ENCODE results near the gene TMEM120B. TPM values are rescaled to one million over a fixed set of nuclear protein-coding genes. Genes with fewer than 3 reads are reported as not detected.
"Not testable (repeated sequence)": the region's sequence is repeated elsewhere in the genome, so short reads cannot be mapped to it uniquely, and the experiment has no call there.

TMEM120B gene
- total and polyA plus RNA-seq, 5 experiments from 2014 or later, result 2.1 to 14.4 (median 2.5) TPM

DNA sequence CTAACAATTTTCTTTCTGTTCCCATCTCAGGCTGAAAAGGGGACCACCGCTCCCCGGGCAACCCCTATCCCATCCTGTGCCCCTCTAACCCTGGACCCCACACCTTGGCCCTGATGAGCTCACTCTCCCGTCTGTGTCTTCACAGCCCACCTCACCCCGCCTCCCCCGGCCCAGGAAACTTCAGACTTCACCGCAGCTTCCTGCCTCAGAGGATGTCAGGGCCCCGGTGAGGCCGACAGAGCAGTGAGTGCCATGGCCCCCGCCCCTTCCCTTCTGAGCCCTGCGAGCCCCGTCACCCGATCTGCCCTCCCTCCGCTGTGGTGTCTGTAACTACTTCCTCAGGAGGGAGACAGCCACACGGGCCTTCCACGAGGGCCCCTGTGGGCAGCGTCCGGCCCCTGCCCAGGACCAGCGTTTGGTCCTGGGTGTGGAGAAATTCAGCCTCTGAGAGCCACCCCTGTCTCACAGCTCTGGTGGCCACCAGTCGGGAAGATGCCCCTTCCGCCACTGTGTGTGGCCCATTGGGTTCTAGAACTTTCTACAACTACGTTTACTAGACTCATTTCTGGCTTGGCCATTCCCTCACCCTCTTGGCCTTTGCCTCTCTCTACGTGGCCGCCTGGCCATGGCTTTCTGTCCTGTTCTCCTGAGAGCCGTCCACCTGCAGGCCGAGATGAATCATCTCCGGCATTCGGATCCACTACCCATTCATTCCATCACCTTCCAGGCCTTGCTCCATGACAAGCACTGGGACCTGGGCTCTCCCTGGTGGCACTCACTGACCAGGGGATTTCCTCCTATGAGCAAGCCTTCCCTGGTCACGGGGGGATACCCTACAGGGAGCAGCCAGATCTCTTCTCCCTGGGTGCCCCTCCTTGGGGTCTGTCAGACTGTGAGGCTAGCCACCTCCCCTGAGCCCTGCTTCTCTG lies 77.5 kb downstream of the TMEM120B start:
- POLR2A ChIA-PET, result interaction anchor here (0.6 to 37.3 kb wide), 12 partner anchors 1 to 211 kb away, joined by 3 to 2517 read pairs (median 5); partner anchors contain the start of genes PSMD9, RHOF, SETD1B and TMEM120B
- peaks cover 43 to 81% (median 75%) of the 10 kb centered on the region in 4 donors for H3K4me1 Mint-ChIP-seq
- peak overlapping the region; percentile 97 to 100 (median 99) for H3K27ac Mint-ChIP-seq
- ATAC-seq (peak; percentile 60 to 67), DNase-seq (peak; percentile 82 to 97 (median 94))
- peaks cover 0 to 32% (median 4%) of the 10 kb centered on the region in 3 donors for H3K36me3 Mint-ChIP-seq
- peak overlapping the region; percentile 86 to 98 (median 92) for H3K4me3 Mint-ChIP-seq
- no peaks in the 10 kb centered on the region for H3K9me3 Mint-ChIP-seq
- no peaks in the 10 kb centered on the region for H3K27me3 Mint-ChIP-seq

DNA sequence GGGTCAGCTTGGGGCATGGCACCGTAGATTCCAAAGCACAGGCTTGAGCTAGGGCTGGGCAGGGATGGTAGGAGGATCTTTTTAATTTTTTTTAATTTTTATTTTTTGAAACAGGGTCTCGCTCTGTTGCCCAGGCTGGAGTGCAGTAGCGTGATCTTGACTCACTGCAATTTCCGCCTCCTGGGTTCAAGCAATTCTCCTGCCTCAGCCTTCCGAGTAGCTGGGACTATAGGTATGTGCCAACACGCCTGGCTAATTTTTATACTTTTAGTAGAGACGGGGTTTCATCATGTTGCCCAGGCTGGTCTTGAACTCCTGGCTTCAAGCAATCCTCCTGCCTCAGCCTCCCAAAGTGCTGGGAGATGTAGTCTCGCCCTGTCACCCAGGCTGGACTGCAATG lies 78.2 kb downstream of the TMEM120B start:
- H3K27me3 Mint-ChIP-seq, H3K9me3 Mint-ChIP-seq, DNase-seq, ATAC-seq: not testable (repeated sequence)
- Mint-ChIP-seq H3K4me3 (peak overlapping the region; percentile 86 to 98 (median 94)), H3K4me1 (peaks cover 46 to 86% (median 78%) of the 10 kb centered on the region in 4 donors), H3K27ac (peak overlapping the region; percentile 97 to 100 (median 99)), H3K36me3 (peaks cover 0 to 31% (median 4%) of the 10 kb centered on the region in 3 donors)
- POLR2A ChIA-PET, result interaction anchor here (1.2 to 37.3 kb wide), 4 partner anchors 2 to 212 kb away, joined by 3 to 2517 read pairs (median 1264); partner anchors contain the start of genes RHOF and SETD1B

DNA sequence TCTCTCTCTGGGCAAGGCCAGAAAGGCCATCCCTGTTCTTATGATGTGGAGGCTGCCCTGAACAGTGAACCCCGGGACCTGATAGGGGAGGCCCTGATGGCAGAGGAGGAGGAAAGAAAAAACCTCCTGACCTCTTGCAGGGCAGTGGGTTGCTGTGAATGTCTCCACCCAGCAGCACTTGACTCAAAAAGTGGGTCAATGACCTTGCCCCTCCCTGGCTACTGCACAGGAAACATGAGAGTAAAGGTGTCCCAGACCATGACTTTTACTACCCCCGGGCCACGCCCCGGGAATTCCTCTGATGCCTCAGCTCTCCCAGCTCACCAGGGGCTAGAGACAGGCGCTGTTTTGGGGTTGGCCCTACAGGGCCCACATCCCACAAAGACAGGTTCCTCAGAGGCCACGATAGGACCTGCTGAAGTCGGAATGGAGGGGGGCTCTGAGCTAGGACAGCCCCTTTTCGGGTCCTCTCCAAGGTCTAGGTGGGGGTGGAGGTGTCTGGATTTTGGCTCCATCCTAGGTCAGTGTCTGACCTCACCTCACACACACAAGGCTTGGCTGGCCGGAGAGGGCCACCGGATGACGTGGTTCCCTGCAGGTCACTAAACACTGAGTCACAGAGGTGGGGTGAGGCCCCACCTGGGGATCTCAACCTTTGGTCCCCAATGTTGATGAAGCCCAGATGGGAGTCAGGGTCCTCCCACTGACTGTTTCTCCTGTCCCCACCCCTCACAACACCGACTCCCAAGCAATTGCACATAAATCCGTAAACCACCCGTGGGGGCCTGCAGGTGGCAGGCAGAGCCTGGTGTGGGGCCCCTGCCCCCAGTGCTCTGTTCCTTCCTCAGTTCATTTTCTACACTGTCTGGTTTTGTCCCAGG lies 79.4 kb downstream of the TMEM120B start:
- H3K27ac Mint-ChIP-seq, result peak overlapping the region; percentile 97 to 100 (median 99)
- peak overlapping the region; percentile 86 to 98 (median 94) for H3K4me3 Mint-ChIP-seq
- no peaks in the 10 kb centered on the region for H3K9me3 Mint-ChIP-seq
- POLR2A ChIA-PET, result interaction anchor here (0.6 to 37.3 kb wide), 12 partner anchors 3 to 212 kb away, joined by 3 to 2517 read pairs (median 4); partner anchors contain the start of genes CFAP251, RHOF, SETD1B and TMEM120B
- no peak for ATAC-seq
- DNase-seq, result peak in 1 of 10 donors; percentile 38
- H3K36me3 Mint-ChIP-seq, result peaks cover 0 to 29% (median 4%) of the 10 kb centered on the region in 3 donors
- H3K4me1 Mint-ChIP-seq, result peaks cover 40 to 82% (median 73%) of the 10 kb centered on the region in 4 donors
- H3K27me3 Mint-ChIP-seq, result no peaks in the 10 kb centered on the region

DNA sequence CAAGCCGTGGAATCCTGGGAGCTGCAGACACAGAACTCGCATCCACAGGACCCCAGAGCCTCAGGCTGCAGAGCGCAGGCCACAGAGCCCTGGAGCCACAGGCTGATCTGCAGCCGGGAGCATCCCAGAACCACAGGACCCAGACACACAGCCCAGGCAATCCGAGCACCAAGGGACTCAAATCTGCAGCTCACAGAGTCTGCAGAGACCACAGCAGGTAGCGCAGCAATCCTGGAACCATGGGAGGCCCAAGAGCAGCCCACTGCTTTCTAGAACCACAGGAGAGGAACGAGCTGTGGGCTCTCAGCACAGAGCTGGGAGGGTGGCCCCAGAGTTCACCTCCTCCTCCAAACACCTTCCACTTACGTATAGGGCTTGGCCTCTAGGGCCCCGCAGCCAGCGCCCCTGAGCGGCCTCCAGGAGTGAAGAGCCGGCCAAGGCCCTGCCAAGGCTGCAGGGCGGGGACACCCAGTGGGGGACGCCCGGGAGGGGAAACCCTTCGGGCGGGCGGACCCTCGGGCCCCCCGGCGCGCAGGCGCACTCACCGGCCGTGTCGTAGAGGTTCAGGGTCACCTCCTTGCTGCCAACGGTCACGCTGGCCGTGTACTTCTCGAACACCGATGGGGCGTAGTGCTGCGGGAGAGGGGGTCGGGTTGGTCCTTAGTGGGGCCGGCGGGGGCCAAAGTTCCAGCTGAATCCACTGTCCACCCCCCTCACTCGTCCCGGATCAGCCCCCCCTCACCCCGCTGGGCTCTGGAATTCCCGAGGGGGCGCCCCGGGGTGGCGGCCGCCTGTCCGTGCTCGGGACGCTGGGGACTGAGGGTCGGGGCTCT lies 80.3 kb downstream of the TMEM120B start:
- no peaks in the 10 kb centered on the region for H3K9me3 Mint-ChIP-seq
- H3K36me3 Mint-ChIP-seq, result peaks cover 0 to 31% (median 4%) of the 10 kb centered on the region in 3 donors
- peak overlapping the region; percentile 97 to 100 (median 99) for H3K27ac Mint-ChIP-seq
- DNase-seq (peak; percentile 52 to 82 (median 62)), ATAC-seq (peak; percentile 10 to 17)
- H3K27me3 Mint-ChIP-seq, result no peaks in the 10 kb centered on the region
- POLR2A ChIA-PET, result interaction anchor here (0.6 to 37.3 kb wide), 20 partner anchors 4 to 1326 kb away, joined by 3 to 2517 read pairs (median 6); partner anchors contain the start of genes CFAP251, ORAI1, PSMD9 and RHOF
- H3K4me1 Mint-ChIP-seq, result peaks cover 42 to 80% (median 73%) of the 10 kb centered on the region in 4 donors
- H3K4me3 Mint-ChIP-seq, result peak overlapping the region; percentile 86 to 98 (median 94)

DNA sequence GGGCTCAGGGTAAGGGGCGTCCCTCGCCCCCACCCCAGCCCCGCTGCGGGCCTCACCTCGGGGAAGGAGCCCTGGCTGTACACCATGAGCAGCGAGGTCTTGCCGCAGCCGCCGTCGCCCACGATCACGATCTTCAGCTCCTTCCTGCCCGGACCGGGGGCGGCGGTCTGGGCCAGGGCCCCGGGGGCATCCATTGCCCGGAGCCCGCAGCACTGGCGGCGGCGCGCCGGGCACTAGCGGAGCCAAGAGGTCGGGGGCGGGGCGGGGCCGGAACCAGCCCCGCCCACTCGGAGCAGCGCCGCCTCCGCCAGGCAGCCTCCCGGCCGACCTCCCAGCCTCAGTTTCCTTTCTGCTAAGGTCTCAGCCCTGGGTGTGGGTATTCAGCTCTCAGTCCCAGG lies 80.9 kb downstream of the TMEM120B start, which contains the start of gene RHOF:
TSS of gene RHOF (minus strand) at position 249 of the 398 bp plus-strand sequence. CDS start at position 194, 55 bp downstream.
- Mint-ChIP-seq H3K9me3 (no peaks in the 10 kb centered on the region), H3K4me1 (peaks cover 43 to 80% (median 73%) of the 10 kb centered on the region in 4 donors), H3K36me3 (peaks cover 0 to 36% (median 4%) of the 10 kb centered on the region in 3 donors), H3K27me3 (no peaks in the 10 kb centered on the region), H3K27ac (peak within 1 kb of the TSS; percentile 97 to 100 (median 99)), H3K4me3 (peak within 1 kb of the TSS; percentile 86 to 98 (median 94))
- DNase-seq, result peak in 2 of 10 donors; percentile 59 to 67
- peak; percentile 2 to 4 for ATAC-seq
- POLR2A ChIA-PET, result interaction anchor here (0.7 to 37.3 kb wide), 16 partner anchors 5 to 1325 kb away, joined by 3 to 2517 read pairs (median 7); partner anchors contain the start of genes ORAI1, PSMD9, RHOF and SETD1B

DNA sequence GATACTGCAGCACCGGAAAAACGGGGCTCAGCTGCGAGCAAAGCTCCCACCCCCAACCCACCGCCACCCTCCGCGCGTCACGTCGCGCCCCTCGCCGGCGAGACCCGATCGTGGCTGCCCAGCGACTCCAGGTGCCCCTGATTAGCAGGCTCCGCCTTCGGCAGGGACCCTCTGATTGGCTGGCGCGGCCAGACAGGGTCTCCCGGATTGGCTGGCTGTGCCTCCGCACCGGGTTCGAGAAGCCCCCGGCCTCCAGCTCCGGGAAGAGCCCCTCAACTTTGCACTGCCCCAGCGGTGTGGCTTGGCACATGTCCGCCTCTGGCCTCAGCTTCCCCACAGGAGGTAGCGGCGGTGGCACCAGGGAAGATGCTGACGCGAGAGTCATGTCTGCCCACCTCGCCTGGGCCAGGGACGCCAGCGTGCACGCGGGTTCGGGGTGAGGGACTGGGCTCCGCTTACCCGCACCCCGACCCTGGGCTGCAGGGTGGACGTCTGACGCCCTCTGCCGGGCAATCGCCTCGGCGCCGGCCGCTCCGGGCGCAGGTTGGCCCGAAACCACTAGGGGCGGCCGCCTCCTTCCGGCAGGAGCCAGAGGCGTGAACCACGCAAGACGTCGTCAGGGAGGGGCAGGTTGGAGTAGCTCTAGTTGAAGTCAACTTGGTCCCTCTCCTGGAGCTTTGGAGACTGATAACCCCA lies 81.4 kb downstream of the TMEM120B start:
- Mint-ChIP-seq H3K9me3 (no peaks in the 10 kb centered on the region), H3K4me3 (peak overlapping the region; percentile 75 to 96 (median 86)), H3K27me3 (no peaks in the 10 kb centered on the region), H3K27ac (peak overlapping the region; percentile 87 to 99 (median 97)), H3K4me1 (peaks cover 46 to 80% (median 73%) of the 10 kb centered on the region in 4 donors), H3K36me3 (peaks cover 0 to 40% (median 6%) of the 10 kb centered on the region in 3 donors)
- POLR2A ChIA-PET, result interaction anchor here (0.6 to 37.3 kb wide), 23 partner anchors 5 to 294 kb away, joined by 3 to 2517 read pairs (median 6); partner anchors contain the start of genes ORAI1, PSMD9, RHOF and SETD1B
- peak; percentile 49 to 59 for ATAC-seq
- DNase-seq, result peak; percentile 91 to 98 (median 95)

DNA sequence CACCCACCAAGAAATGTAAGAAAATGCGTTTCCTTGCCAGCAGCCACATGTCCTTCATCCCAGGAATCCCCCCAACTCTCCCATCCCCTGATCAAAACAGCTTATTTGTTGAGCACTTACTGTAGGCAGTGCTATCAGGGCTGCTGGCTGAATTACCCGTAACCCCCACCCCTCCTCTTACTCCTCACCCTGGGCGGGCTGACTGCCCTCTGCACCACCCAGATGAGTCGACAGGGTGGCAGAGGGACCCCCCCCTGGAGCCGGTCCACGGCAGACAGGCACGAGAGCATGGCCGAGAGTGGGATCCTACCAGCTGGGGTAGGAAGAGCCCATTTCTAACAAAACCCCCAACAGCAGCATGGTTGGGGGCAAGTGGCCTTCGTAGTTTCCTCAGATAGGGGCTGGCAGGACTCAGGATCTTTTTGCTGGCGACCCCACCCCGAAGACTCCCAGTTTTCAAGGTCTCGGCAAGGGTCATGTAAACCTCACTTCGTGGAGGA lies 82.0 kb downstream of the TMEM120B start:
- Mint-ChIP-seq H3K9me3 (no peaks in the 10 kb centered on the region), H3K27me3 (no peaks in the 10 kb centered on the region), H3K27ac (peak overlapping the region; percentile 87 to 99 (median 97)), H3K36me3 (peaks cover 0 to 45% (median 6%) of the 10 kb centered on the region in 3 donors), H3K4me3 (peak overlapping the region; percentile 75 to 96 (median 86)), H3K4me1 (peaks cover 46 to 79% (median 72%) of the 10 kb centered on the region in 4 donors)
- peak in 1 of 10 donors; percentile 51 for DNase-seq
- ATAC-seq, result peak; percentile 17 to 25
- POLR2A ChIA-PET, result interaction anchor here (0.6 to 37.3 kb wide), 21 partner anchors 6 to 293 kb away, joined by 3 to 2517 read pairs (median 7); partner anchors contain the start of genes ORAI1, PSMD9, RHOF and SETD1B

DNA sequence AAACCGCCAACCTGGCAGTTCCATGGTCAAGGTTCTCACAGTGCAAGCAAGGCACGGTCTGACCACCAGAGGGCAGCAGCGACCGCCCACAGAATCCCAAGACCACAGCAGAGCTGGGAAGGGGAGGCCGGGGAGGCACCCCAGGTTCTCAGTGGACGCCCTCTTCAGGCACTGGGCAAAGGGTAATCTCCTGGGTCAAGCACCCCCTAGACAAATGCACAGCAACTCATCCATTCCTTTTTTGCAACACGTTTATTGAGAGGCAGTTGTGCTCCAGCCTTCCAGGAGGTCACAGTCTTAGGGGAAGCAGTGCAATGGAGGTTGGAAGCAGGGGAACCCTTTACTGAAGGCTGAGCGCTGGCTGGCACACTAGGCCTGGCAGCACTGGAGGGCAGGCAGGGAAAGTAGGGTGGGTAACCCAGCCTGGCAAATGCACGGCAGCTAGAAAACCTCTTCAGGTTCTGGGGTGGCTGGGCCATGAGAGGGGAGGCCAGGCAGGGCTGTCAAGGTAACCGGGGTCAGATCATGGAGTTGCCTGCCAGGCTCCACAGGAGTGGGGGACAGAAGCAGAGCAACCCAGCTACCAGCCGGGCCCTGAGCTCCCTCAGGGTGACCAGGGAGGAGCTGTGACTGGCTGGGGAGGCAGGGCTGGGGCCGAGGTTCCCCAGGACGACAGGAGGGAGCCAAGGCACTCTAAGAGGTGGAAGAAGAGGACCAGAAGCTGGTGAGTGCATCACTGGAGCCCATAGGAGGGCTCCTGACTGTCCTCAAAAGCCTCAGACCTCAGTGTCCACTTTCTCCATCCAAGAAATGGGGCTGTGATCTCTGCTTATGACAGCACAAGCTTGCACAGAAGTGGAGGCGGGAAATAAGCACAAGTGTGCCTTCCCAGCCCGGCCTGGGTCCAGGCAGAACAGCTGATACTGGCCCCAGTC lies 82.7 kb downstream of the TMEM120B start:
- DNase-seq (peak; percentile 73 to 94 (median 82)), ATAC-seq (peak; percentile 11 to 15)
- POLR2A ChIA-PET, result interaction anchor here (0.8 to 37.3 kb wide), 17 partner anchors 6 to 228 kb away, joined by 3 to 2517 read pairs (median 7); partner anchors contain the start of genes PSMD9, RHOF, SETD1B and TMEM120B
- H3K27ac Mint-ChIP-seq, result peak overlapping the region; percentile 87 to 99 (median 97)
- no peaks in the 10 kb centered on the region for H3K9me3 Mint-ChIP-seq
- peak overlapping the region; percentile 75 to 96 (median 86) for H3K4me3 Mint-ChIP-seq
- no peaks in the 10 kb centered on the region for H3K27me3 Mint-ChIP-seq
- H3K36me3 Mint-ChIP-seq, result peaks cover 0 to 43% (median 6%) of the 10 kb centered on the region in 3 donors
- H3K4me1 Mint-ChIP-seq, result peaks cover 42 to 72% (median 65%) of the 10 kb centered on the region in 4 donors
